ENCODE data around the gene ADGRB3. TPM values are rescaled to one million over a fixed set of nuclear protein-coding genes. Genes with fewer than 3 reads are reported as not detected.

The ADGRB3 gene
- total and polyA plus RNA-seq, 7 donors, result 0.60 to 11.5 (median 9.7) TPM; not detected in 1

GRCh38 chr6:69378326-69378725 lies 743.2 kb downstream of the ADGRB3 start:
- no peak overlapping the region for H3K27ac ChIP-seq
- DNase-seq, result no peak
- no peaks in the 10 kb centered on the region for H3K36me3 ChIP-seq
- intact Hi-C loops (cut with DNase I), result no loop called here
- H3K27me3 ChIP-seq, result no peaks in the 10 kb centered on the region
- WGBS, 2 donors, result 16 to 66% methylated on average over 1 of the region's 1 CpG
- no peaks in the 10 kb centered on the region for H3K4me1 ChIP-seq
- TF ChIP-seq EP300 (IDR thresholded peaks at IDR 0.05) (no peak), CTCF (IDR thresholded peaks at IDR 0.05) (no peak), POLR2AphosphoS5 (IDR thresholded peaks at IDR 0.05) (no peak), POLR2A (IDR thresholded peaks at IDR 0.05) (no peak)
- no peaks in the 10 kb centered on the region for H3K9me3 ChIP-seq
- no peak overlapping the region for H3K4me3 ChIP-seq

GRCh38 chr6:69379518-69379917 lies 744.4 kb downstream of the ADGRB3 start:
- intact Hi-C loops (cut with DNase I), result no loop called here
- TF ChIP-seq POLR2AphosphoS5 (IDR thresholded peaks at IDR 0.05), result no peak
- no peak for TF ChIP-seq CTCF (IDR thresholded peaks at IDR 0.05)
- no peak for TF ChIP-seq POLR2A (IDR thresholded peaks at IDR 0.05)
- no peak overlapping the region for H3K27ac ChIP-seq
- no peaks in the 10 kb centered on the region for H3K4me1 ChIP-seq
- H3K27me3 ChIP-seq, result no peaks in the 10 kb centered on the region
- 68 to 82% methylated on average over 3 of the region's 3 CpGs for WGBS, 2 donors
- no peaks in the 10 kb centered on the region for H3K9me3 ChIP-seq
- no peaks in the 10 kb centered on the region for H3K36me3 ChIP-seq
- H3K4me3 ChIP-seq, result no peak overlapping the region
- DNase-seq, result no peak

DNA sequence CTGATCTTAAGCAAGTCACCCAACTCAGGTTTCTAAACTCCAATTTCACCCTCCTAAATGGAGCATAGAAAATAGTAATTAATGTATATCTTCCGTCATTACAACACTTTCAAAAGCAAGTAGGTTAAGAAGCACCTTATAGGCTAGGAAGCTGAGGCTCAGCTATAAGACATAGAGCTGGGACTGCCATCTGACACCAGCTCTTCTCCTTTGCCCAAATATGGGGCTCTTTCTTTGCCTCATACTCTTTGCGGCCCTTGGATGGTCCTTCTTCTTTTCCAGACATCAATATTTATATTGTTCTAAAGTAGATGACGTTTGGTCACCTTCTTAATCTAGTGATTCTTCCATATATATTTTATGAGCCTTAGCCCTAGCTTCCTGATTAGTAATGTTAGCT lies 748.5 kb downstream of the ADGRB3 start:
- DNase-seq, result no peak
- H3K4me3 ChIP-seq, result no peak overlapping the region
- no peaks in the 10 kb centered on the region for H3K9me3 ChIP-seq
- H3K27me3 ChIP-seq, result no peaks in the 10 kb centered on the region
- no peaks in the 10 kb centered on the region for H3K36me3 ChIP-seq
- no peaks in the 10 kb centered on the region for H3K4me1 ChIP-seq
- 73 to 78% methylated on average over 3 of the region's 3 CpGs for WGBS, 2 donors
- H3K27ac ChIP-seq, result no peak overlapping the region
- no peak for TF ChIP-seq EP300 (IDR thresholded peaks at IDR 0.05)
- no peak for TF ChIP-seq POLR2A (IDR thresholded peaks at IDR 0.05)
- TF ChIP-seq CTCF (IDR thresholded peaks at IDR 0.05), result no peak
- intact Hi-C loops (cut with DNase I), result no loop called here

- 56 to 78% methylated on average over 5 of the region's 5 CpGs for WGBS, 2 donors
- Histone ChIP-seq H3K36me3 (no peaks in the 10 kb centered on the region), H3K27me3 (no peaks in the 10 kb centered on the region), H3K9me3 (no peaks in the 10 kb centered on the region), H3K27ac (no peak overlapping the region), H3K4me3 (no peak overlapping the region), H3K4me1 (no peaks in the 10 kb centered on the region)
- TF ChIP-seq POLR2AphosphoS5 (IDR thresholded peaks at IDR 0.05), result no peak
- TF ChIP-seq EP300 (IDR thresholded peaks at IDR 0.05), result no peak
- no peak for TF ChIP-seq POLR2A (IDR thresholded peaks at IDR 0.05)
- no peak for TF ChIP-seq CTCF (IDR thresholded peaks at IDR 0.05)
- intact Hi-C loops (cut with DNase I), result no loop called here
- no peak for DNase-seq
Observed at GRCh38 chr6:69386426-69386825, 751.3 kb downstream of the ADGRB3 start.

DNA sequence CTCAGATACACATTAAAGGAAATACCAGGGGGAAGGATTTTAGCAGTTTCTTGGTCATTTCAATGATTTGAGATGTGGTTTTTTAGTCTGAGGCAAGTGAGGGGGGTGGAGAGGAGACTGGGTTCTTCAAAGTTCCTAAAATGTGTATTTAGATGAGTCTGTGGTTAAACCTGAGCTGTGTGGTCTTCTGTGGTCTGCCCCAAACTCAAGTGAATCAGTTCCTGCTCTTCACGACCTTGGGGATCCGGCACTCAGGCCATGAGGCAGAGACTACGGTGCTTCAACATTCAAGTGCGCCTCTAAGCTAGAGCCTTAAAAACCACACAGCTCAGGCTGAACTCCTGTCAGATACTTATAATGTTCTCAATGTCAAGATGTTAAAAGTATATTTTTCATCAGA lies 755.0 kb downstream of the ADGRB3 start:
- no peaks in the 10 kb centered on the region for H3K27me3 ChIP-seq
- no peaks in the 10 kb centered on the region for H3K9me3 ChIP-seq
- 55 to 84% methylated on average over 4 of the region's 4 CpGs for WGBS, 2 donors
- no peak for DNase-seq
- intact Hi-C loops (cut with DNase I), result no loop called here
- H3K27ac ChIP-seq, result no peak overlapping the region
- no peaks in the 10 kb centered on the region for H3K36me3 ChIP-seq
- H3K4me3 ChIP-seq, result no peak overlapping the region
- TF ChIP-seq CTCF (IDR thresholded peaks at IDR 0.05) (no peak), POLR2AphosphoS5 (IDR thresholded peaks at IDR 0.05) (no peak), EP300 (IDR thresholded peaks at IDR 0.05) (no peak), POLR2A (IDR thresholded peaks at IDR 0.05) (no peak)
- no peaks in the 10 kb centered on the region for H3K4me1 ChIP-seq

Data from sigmoid colon (tissue), 7 donors.